B cell (primary cell): ENCODE results near the gene SIRPA. TPM values are rescaled to one million over a fixed set of nuclear protein-coding genes. Genes with fewer than 3 reads are reported as not detected.

ENCODE experiments used
- ATAC-seq: fragments of 200-7000 bp; cut with Tn5 transposase; one replicate; pipeline ENCODE4 v1.10.0; 2021; ENCODE audit warnings: low read depth, mild to moderate bottlenecking, moderate number of reproducible peaks, moderate library complexity
- CTCF ChIA-PET: fragments of 350-600 bp; sonication (Branson Sonifier 250); formaldehyde crosslinking; loops from one replicate; lab custom pipeline; 2021; ENCODE audit warnings: antibody characterized with exemption, inconsistent platforms; lab: Charles Lee
- POLR2A ChIA-PET: fragments of 350-600 bp; sonication (Branson Sonifier 250); formaldehyde crosslinking; loops from one replicate; lab custom pipeline; 2021; ENCODE audit warnings: antibody characterized with exemption; lab: Charles Lee
- DNase-seq: peaks from one replicate; pipeline ENCODE4 v3.0.0; 2013
- H2AFZ ChIP-seq: 2 replicates; pipeline ENCODE4 v1.6.1; 2012; ENCODE audit warnings: mild to moderate bottlenecking, low read depth, low read length; ENCODE audit not compliant: insufficient read depth, poor library complexity, severe bottlenecking
- H3K27ac ChIP-seq, 2 donors: 1 replicate in 1 of 2; 2 replicates in 1 of 2; pipeline ENCODE4 v1.5.1; 2012 to 2013; ENCODE audit warnings: low read length in 2 of 2, mild to moderate bottlenecking in 2 of 2, moderate library complexity in 1 of 2
- H3K27me3 ChIP-seq, 4 experiments: fragments of 200-600 bp in 1 of 4; sonication (generic) in 1 of 4; replicated peaks in 1 of 4; 1 replicate in 2 of 4; 2 replicates in 2 of 4; pipeline versions ENCODE4 v1.6.1 to v1.7.0; 2013 to 2016; ENCODE audit warnings: low read length in 3 of 4, mild to moderate bottlenecking in 2 of 4, mixed read lengths in 1 of 4, moderate library complexity in 1 of 4; ENCODE audit not compliant: insufficient read depth in 4 of 4, control insufficient read depth in 3 of 4; ENCODE audit errors: control extremely low read depth in 1 of 4
- H3K36me3 ChIP-seq, 2 experiments: replicated peaks in 1 of 2; 1 replicate in 1 of 2; 2 replicates in 1 of 2; pipeline versions ENCODE4 v1.6.1 to v1.7.1; 2013; ENCODE audit warnings: low read length in 1 of 2; ENCODE audit not compliant: insufficient read depth in 2 of 2, control insufficient read depth in 1 of 2; ENCODE audit errors: control extremely low read depth in 1 of 2, extremely low read depth in 1 of 2
- H3K4me1 ChIP-seq, 2 donors: fragments of 200-600 bp in 1 of 2; sonication (generic) in 1 of 2; 1 replicate in 1 of 2; 2 replicates in 1 of 2; pipeline versions ENCODE4 v1.5.1 to v1.6.1; 2013 to 2017; ENCODE audit warnings: low read length in 2 of 2; ENCODE audit not compliant: control insufficient read depth in 2 of 2, insufficient read depth in 2 of 2
- H3K4me2 ChIP-seq: replicated peaks from 2 replicates; pipeline ENCODE3; 2012; ENCODE audit warnings: mild to moderate bottlenecking, low read depth, low read length; ENCODE audit not compliant: poor library complexity, severe bottlenecking
- H3K4me3 ChIP-seq, 5 experiments: fragments of 200-600 bp in 1 of 5; sonication (generic) in 1 of 5; 1 replicate in 3 of 5; 2 replicates in 2 of 5; pipeline versions ENCODE4 v1.5.1 to v1.7.0; 2011 to 2016; ENCODE audit warnings: low read length in 4 of 5, mild to moderate bottlenecking in 4 of 5, low read depth in 2 of 5, control low read depth in 1 of 5, moderate library complexity in 1 of 5; ENCODE audit not compliant: insufficient read depth in 1 of 5; ENCODE audit errors: control extremely low read depth in 1 of 5, extremely low read depth in 1 of 5
- H3K79me2 ChIP-seq: fragments of 200-600 bp; sonication (generic); one replicate; pipeline ENCODE4 v1.6.0; 2016; ENCODE audit warnings: low read length; ENCODE audit not compliant: control insufficient read depth, insufficient read depth
- H3K9ac ChIP-seq: fragments of 200-600 bp; sonication (generic); 2 replicates; pipeline ENCODE4 v1.6.1; 2017; ENCODE audit warnings: mild to moderate bottlenecking, low read length, moderate library complexity
- H3K9me3 ChIP-seq, 3 donors: one replicate each; pipeline versions ENCODE4 v1.6.1 to v1.7.1; 2013; ENCODE audit warnings: low read length in 2 of 3; ENCODE audit not compliant: control insufficient read depth in 2 of 3, insufficient read depth in 1 of 3; ENCODE audit errors: control extremely low read depth in 1 of 3
- H4K20me1 ChIP-seq: 2 replicates; pipeline ENCODE4 v1.6.0; 2012; ENCODE audit warnings: mild to moderate bottlenecking, low read length; ENCODE audit not compliant: insufficient read depth, control insufficient read depth, poor library complexity, severe bottlenecking
- H3K27ac Mint-ChIP-seq: one replicate; pipeline ENCODE4 v1.8.0; 2021; ENCODE audit warnings: mixed read lengths
- H3K27me3 Mint-ChIP-seq: one replicate; pipeline ENCODE4 v1.8.0; 2021; ENCODE audit warnings: mixed read lengths
- H3K4me1 Mint-ChIP-seq: one replicate; pipeline ENCODE4 v1.8.0; 2021; ENCODE audit warnings: mixed read lengths
- H3K4me3 Mint-ChIP-seq: one replicate; pipeline ENCODE4 v1.8.0; 2021; ENCODE audit warnings: mixed read lengths
- H3K9me3 Mint-ChIP-seq: one replicate; pipeline ENCODE4 v1.8.0; 2022; ENCODE audit warnings: mixed read lengths; ENCODE audit not compliant: insufficient read depth
- CTCF ChIP-seq: fragments of 200-600 bp; IDR thresholded peaks from one replicate; pipeline ENCODE4 v1.8.0; 2022; ENCODE audit warnings: antibody characterized with exemption, mild to moderate bottlenecking
- EZH2 ChIP-seq: IDR thresholded peaks from 2 replicates; pipeline ENCODE4 v1.6.1; 2012; ENCODE audit warnings: borderline replicate concordance, low read depth, mild to moderate bottlenecking, moderate library complexity, low read length; ENCODE audit not compliant: insufficient read depth, poor library complexity, severe bottlenecking
- WGBS: methylation state at CpG from one replicate; pipeline ENCODE4 v1.1.5; 2013; ENCODE audit warnings: missing lambda C conversion rate; ENCODE audit not compliant: insufficient coverage; 5-methylcytosine and 5-hydroxymethylcytosine counted together
- intact Hi-C: fragments of 100-400 bp; cut with micrococcal nuclease; formaldehyde crosslinking; loops from one replicate; pipeline ENCODE4 v1.10.0; 2022
- polyA plus RNA-seq: library from polyadenylated mRNA; depleted of rRNA; stranded (reverse); fragments of >200 nt; gene quantifications from 2 replicates; pipeline ENCODE4 v1.2.3, GENCODE V29; 2012
- total RNA-seq, 2 donors: library from RNA; stranded (reverse); fragments of 120-200 nt in 1 of 2; gene quantifications; 1 replicate in 1 of 2; 2 replicates in 1 of 2; pipeline versions ENCODE4 v1.2.3 to v1.2.4, GENCODE V29; 2013 to 2022

SIRPA gene
- total and polyA plus RNA-seq, 2 donors (not counting 1 experiment from before 2014, with no cell fraction given), result 0.94 to 10.2 TPM

GRCh38 chr20:1872459-1873097 lies 22.6 kb upstream of the SIRPA start:
- Mint-ChIP-seq H3K27ac (peak overlapping the region; percentile 62), H3K4me1 (peaks cover 50% of the 10 kb centered on the region), H3K27me3 (no peaks in the 10 kb centered on the region), H3K9me3 (no peaks in the 10 kb centered on the region), H3K4me3 (peak overlapping the region; percentile 27)
- no peak for DNase-seq
- H3K27me3 ChIP-seq, result peaks cover 0 to 8% (median 4%) of the 10 kb centered on the region in 4 experiments
- POLR2A ChIA-PET, result interaction anchor here (2.3 kb wide), 1 partner anchor 70 kb away, joined by 18 read pairs; no protein-coding TSS in a partner anchor
- no peak overlapping the region for H3K9ac ChIP-seq
- peaks cover 42 to 45% of the 10 kb centered on the region in 2 donors for H3K4me1 ChIP-seq
- no peaks in the 10 kb centered on the region for H3K79me2 ChIP-seq
- TF ChIP-seq EZH2, result no peak
- TF ChIP-seq CTCF, result no peak
- H3K27ac ChIP-seq, result no peak overlapping the region
- no peak for ATAC-seq
- CTCF ChIA-PET, result interaction anchor here (1.1 to 3.5 kb wide), 3 partner anchors 22 to 92 kb away, joined by 4 to 36 read pairs (median 4); no protein-coding TSS in a partner anchor
- no peak overlapping the region for H3K4me3 ChIP-seq
- intact Hi-C loops, result no loop called here
- no peaks in the 10 kb centered on the region for H4K20me1 ChIP-seq
- H3K4me2 ChIP-seq, result no peak overlapping the region
- H3K36me3 ChIP-seq, result no peaks in the 10 kb centered on the region
- peaks cover 1 to 13% (median 6%) of the 10 kb centered on the region in 3 donors for H3K9me3 ChIP-seq
- 100% methylated on average over 2 of the region's 3 CpGs for WGBS
- H2AFZ ChIP-seq, result no peak overlapping the region
